Measurements from ENCODE around the gene RO60.

The RO60 gene

DNA sequence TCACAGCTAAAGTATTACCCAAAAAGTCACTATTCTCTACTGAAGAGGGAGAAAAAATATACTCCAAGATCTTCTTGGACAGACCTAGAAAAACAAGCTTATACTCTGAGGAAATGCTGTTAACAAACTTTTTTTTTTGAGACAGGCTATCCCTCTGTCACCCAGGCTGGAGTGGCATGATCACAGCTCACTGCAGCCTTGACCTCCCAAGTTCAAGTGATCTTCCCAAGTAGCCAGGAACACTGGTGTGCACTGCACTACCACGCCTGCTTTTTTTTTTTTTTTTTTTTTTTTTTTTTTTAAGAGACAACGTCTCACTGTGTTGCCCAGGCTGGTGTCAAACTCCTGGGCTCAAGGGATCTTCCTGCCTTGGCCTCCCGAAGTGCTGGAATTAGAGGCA, 28.5 kb downstream of the RO60 start:
- no peak overlapping the region for H3K4me3 ChIP-seq (ENCODE audit: low read depth, low read length)
- TF ChIP-seq, protein P1, sequence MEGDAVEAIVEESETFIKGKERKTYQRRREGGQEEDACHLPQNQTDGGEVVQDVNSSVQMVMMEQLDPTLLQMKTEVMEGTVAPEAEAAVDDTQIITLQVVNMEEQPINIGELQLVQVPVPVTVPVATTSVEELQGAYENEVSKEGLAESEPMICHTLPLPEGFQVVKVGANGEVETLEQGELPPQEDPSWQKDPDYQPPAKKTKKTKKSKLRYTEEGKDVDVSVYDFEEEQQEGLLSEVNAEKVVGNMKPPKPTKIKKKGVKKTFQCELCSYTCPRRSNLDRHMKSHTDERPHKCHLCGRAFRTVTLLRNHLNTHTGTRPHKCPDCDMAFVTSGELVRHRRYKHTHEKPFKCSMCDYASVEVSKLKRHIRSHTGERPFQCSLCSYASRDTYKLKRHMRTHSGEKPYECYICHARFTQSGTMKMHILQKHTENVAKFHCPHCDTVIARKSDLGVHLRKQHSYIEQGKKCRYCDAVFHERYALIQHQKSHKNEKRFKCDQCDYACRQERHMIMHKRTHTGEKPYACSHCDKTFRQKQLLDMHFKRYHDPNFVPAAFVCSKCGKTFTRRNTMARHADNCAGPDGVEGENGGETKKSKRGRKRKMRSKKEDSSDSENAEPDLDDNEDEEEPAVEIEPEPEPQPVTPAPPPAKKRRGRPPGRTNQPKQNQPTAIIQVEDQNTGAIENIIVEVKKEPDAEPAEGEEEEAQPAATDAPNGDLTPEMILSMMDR (IDR thresholded peaks at IDR 0.05; ENCODE audit: low read depth, low read length, missing control alignments), result no peak
- DNase-seq (ENCODE audit: low read depth), result no peak

DNA sequence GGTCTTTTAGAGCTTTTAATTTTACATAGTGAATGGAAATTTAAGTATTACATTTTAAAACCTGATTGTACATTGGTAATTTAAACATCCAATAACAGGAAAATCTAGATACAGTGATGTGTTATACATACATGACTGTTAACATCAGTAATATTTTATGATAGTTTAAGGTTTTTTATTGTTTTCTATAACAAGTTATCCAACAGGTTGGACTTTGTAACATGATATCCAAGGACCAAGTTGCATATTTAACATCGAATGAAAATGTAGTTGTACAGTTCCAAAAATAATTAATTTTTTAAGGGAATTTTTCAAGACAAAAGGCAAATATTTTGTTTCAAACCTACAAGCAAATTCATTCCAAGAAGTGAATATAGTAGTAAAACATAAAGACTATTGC, 31.5 kb downstream of the RO60 start:
- DNase-seq (ENCODE audit: low read depth), result no peak
- no peak overlapping the region for H3K4me3 ChIP-seq (ENCODE audit: low read depth, low read length)
- TF ChIP-seq, protein P1 (IDR thresholded peaks at IDR 0.05; ENCODE audit: low read depth, low read length, missing control alignments), result no peak

DNA sequence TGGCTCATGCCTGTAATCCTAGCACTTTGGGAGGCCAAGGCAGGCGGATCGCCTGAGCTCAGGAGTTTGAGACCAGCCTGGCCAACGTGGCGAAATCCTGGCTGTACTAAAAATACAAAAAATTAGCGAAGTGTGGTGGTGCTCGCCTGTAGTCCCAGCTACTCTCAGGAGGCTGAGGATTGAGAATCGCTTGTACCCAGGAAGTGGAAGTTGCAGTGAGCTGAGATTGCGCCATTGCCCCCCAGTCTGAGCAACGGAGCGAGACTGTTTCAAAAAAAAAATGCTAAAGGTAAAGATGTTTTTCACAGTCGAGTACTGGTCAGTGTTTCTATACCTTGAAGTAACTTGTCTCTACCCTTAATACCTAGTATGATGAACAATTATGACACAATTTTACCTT, 34.7 kb downstream of the RO60 start:
- H3K4me3 ChIP-seq (ENCODE audit: low read depth, low read length), result no peak overlapping the region
- TF ChIP-seq, protein P1 (IDR thresholded peaks at IDR 0.05; ENCODE audit: low read depth, low read length, missing control alignments), result no peak
- no peak for DNase-seq (ENCODE audit: low read depth)

DNA sequence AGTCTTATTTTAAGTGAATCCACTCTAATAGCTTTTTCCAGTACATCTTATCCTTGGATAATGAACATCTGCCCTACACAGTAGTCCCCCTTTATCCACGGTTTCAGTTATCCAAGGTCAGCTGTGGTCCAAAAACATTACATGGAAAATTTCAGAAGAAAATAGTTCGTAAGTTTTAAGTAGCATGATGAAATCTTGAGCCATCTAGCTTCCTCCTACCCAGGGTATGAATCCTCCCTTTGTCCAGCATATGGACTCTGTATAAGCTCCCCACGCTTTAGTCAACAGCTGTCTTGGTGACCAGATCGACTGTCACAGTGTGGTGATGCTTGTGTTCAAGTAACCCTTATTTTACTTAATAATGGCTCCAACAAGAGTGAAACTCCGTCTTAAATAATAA, 43.2 kb downstream of the RO60 start:
- no peak for DNase-seq (ENCODE audit: low read depth)
- no peak overlapping the region for H3K4me3 ChIP-seq (ENCODE audit: low read depth, low read length)
- TF ChIP-seq, protein P1 (IDR thresholded peaks at IDR 0.05; ENCODE audit: low read depth, low read length, missing control alignments), result no peak

DNA sequence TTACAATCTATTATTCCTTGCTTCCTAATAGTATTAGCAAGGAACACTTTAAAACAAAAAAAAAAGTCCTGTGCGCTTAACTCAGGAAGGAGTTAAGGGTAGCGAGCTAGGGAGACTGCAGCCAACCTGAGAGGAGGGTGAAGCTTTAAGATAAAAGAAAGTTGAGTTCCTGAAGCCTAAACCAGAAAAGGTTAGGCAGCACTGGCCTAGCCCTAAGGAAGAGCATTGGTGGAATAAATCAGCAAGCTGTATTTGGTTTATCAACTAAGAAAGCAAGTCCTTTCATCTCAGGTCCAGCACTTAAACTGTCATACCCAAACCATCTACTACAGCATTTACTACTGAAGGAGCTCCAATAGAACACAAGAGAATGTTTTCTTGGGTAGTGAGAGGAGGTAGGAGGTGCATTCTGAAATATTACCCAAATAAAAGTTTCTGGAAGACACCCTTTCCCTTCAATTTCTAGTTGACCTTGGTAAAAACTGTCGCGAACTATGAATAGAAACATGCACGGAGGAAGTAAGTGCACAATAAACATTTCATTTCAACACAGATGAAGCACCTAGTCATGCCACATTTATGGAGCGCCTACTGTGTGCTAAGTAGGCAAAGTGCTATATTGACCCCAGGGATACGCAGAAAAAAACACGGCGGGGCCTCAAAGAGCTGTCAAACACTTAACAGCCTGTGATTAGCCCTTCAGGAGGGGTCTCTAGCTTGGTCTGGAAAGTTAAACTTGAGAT, 44.5 kb downstream of the RO60 start:
- DNase-seq (ENCODE audit: low read depth), result no peak
- peak overlapping the region; percentile 73 for H3K4me3 ChIP-seq (ENCODE audit: low read depth, low read length)
- TF ChIP-seq, protein P1 (IDR thresholded peaks at IDR 0.05; ENCODE audit: low read depth, low read length, missing control alignments), result no peak

DNA sequence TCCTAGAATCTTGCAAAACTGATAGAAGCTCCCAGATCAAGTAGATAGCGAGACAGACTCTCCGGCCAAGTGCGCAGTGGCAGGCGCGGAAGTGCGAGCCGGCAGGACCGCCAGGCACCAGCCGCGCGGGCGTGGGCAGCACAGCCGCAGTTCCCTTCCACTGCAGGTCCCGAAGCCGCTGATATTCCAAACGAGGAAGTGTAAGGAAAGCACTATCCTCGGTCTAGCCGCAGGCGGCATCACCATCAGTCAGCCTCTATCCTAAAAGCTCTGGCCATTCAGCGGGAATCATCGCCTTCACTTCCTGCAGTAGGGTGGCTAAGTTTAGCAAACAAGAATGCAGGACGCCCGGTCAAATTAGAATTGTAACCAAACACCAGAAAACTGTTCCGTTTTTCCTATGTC, 45.1 kb downstream of the RO60 start:
- TF ChIP-seq, protein P1 (IDR thresholded peaks at IDR 0.05; ENCODE audit: low read depth, low read length, missing control alignments), result no peak
- DNase-seq (ENCODE audit: low read depth), result no peak

More for the DNA sequence above, 45.1 kb downstream of the RO60 start:
- H3K4me3 ChIP-seq (ENCODE audit: low read depth, low read length), result peak overlapping the region; percentile 73
